NCI-H1417 treated with DMSO at 0.1 percent for 48 hours (cell line): Measurements from ENCODE around the gene ARMH2.
"Not testable (repeated sequence)": the region's sequence is repeated elsewhere in the genome, so short reads cannot be mapped to it uniquely, and the experiment has no call there.

Experiments
- DNase-seq: peaks from one replicate; lab custom pipeline; 2025; lab: John Stamatoyannopoulos, UW

Gene ARMH2

DNA sequence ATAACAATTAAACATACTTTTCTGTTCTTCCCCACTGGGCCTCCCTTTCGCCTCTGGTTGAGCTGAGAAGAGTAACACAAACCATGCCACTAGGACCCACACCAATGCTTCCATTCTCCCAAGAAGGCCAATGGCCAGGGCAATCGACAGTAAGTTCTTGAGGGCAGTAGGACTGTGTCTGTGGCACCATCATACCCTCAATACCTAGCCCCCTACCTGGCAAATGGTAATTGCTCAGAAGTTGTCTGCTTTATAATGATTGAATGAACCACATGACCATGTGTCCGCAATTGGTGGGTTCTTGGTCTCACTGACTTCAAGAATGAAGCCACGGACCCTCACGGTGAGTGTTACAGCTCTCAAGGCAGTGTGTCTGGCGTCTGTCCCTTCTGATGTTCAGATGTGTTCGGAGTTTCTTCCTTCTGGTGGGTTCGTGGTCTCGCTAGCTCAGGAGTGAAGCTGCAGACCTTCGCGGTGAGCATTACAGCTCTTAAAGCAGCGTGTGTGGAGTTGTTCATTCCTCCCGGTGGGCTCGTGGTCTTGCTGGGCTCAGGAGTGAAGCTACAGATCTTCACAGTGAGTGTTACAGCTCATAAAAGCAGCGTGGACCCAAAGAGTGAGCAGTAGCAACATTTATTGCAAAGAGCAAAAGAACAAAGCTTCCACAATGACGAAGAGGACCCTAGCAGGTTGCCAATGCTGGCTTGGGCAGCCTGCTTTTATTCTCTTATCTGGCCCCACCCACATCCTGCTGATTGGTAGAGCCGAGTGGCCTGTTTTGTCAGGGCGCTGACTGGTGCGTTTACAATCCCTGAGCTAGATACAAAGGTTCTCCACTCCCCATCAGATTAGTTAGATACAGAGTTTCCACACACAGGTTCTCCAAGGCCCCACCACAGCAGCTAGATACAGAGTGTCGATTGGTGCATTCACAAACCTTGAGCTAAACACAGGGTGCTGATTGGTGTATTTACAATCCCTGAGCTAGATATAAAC, 33.6 kb downstream of the ARMH2 start:
- DNase-seq, result not testable (repeated sequence)

DNA sequence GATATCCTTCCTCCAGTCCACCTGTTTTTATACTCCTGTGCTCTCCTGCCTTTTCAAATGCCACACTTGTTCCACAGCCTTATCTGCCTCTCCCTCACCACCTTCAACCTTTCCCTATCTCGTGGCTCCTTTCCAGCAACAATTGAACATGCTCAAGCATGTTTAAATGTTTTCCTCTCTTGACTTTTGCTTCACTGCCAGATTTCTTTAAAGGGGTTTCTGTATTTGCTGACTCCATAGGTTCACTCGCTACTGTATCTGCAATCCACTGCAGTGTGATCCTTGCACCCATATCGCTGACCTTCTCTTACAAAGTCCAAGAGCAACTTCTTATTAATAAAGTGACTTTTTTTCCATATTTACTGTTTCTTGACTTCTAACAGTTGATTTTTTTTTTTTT, 35.1 kb downstream of the ARMH2 start:
- DNase-seq, result no peak

- no peak for DNase-seq
Observed at GRCh38 chr6:24761851-24762250, 36.9 kb downstream of the ARMH2 start.

GRCh38 chr6:24761193-24761835, 37.4 kb downstream of the ARMH2 start:
- DNase-seq, result no peak

DNA sequence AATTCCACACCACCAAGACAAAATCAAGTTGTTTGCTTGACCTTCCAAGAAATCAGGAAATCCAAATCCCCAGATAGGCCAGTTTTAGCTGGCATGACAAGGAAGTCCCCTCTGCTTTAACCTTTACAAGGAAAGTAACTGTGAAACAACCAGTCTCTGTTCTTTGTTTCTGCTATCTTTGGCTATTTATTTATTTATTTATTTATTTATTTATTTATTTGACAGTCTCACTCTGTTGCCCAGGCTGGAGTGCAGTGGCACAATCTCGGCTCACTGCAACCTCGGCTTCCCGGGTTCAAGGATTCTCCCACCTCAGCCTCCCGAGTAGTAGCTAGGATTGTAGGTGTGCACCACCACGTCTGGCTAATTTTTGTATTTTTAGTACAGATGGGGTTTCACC, 38.5 kb downstream of the ARMH2 start:
- no peak for DNase-seq

DNA sequence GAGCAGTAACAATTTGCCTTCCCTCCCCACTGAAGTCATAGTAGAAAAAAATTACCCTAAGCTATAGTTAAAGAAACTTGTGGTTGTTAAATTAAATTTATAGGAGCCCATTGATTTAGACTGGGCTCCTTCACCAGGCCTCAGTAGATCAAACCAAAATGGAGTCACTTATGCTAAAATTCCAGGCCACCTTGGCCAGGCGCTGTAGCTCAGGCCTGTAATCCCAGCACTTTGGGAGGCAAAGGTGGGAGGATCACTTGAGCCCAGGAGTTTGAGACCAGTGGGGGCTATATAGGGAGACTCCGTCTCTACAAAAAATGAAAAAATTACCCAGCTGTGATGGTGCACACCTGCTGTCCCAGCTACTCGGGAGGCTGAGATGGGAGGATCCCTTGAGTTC, 39.0 kb downstream of the ARMH2 start:
- DNase-seq, result no peak

DNA sequence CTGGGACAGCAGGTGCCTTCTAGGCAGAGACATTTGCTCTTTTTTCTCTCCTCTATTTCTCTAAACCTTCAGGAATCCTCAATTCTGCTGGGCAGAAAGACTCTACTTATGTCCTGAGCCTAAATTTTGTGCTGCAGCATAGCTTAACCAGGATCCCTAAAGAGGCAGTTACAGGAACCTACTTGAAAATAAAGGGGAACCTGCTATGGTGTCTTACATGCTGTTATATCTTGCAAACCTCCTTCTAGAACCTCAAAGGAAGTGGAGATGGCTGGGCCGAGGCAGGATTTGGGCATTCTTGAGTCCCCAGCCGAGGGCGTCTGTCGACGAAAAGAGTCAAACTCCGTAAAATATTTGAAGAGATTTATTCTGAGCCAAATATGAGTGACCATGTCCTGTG, 41.1 kb downstream of the ARMH2 start:
- no peak for DNase-seq

GRCh38 chr6:24755279-24755678, 43.4 kb downstream of the ARMH2 start:
- no peak for DNase-seq

DNA sequence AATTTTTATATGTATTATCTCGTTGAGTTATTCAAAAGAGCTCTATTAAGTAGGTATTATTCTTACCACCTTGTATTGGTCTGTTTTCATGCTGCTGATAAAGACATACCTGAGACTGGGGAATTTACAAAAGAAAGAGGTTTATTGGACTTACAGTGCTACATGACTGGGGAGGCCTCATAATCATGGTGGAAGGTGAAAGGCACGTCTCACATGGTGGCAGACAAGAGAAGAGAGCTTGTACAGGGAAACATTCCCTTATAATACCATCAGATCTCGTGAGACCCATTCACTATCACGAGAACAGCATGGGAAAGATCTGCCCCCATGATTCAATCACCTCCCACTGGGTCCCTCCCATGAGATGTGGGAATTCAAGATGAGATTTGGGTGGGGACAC, 44.3 kb downstream of the ARMH2 start:
- not testable (repeated sequence) for DNase-seq

DNA sequence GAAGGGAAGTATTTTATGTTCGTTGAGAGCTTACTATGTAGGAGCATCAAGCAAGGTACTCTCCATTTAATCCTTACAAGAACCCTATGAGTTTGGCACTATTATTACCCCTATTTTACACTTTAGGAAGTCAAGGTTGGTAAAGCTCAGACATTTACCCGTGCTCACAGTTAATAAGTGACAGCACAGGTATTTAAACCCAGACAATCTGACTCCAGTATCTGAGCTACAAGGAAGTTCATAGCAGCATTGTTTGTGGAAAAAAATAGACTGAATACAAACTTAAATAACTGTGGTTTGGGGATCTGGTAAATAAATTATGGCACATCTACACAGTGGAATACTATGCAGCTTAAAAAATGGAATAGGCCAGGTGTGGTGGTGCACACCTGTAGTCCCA, 45.2 kb downstream of the ARMH2 start:
- DNase-seq, result no peak

GRCh38 chr6:24752917-24753492, 45.7 kb downstream of the ARMH2 start:
- DNase-seq, result no peak

DNA sequence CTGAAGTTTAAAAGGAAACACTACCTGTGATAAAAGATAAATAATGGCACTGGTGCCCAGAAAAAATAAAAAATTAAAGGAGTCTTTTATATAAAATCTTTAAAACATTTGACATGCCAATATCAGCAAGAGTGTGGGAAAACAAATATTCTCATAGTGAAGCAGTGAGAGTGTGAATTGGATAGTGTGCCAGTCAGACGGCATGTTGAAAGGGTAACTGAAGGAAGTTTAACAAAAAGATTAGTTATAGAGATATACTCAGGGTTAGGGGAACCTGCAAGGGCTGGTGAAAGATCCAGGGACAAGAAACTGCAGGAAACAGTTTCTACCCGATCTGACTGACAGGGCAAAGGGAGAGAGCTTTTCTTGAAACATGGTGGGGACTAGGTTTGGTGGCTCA, 46.2 kb downstream of the ARMH2 start:
- DNase-seq, result no peak

DNA sequence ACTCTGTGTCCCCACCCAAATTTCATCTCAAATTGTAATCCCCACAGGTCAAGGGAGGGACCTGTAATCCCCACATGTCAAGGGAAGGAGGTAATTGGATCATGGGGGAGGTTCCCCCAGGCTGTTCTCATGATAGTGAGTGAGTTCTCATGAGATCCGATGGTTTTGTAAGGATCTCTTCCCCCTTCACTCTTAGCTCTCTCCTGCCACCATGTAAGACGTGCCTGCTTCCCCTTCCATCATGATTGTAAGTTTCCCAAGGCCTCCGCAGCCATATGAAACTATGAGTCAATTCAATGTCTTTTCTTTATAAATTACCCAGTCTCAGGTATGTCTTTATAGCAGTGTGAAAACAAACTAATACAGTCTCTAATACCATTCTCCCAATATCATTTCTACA, 47.8 kb downstream of the ARMH2 start:
- DNase-seq, result not testable (repeated sequence)

DNA sequence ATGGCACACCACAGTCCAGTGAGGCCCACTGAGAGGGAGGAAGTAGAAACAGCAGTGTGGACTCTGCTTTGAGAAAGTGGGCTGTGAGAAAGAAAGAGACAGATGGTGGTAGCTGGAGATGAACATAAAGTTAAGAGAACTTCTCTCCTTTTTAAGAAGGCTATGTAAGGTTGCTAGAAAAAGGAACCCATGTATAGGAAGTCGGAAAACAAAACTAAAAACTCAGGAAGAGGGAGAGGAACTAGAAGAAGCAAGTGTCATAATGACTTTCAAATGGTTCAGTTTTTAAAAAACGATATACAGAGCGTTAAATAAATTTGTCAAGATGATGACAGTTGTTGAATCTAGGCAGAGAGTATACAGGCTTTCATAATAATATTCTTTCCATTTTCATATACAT, 49.4 kb downstream of the ARMH2 start:
- DNase-seq, result no peak
